GM12878 (cell line): Measurements from ENCODE around the gene NAA60. TPM values are rescaled to one million over a fixed set of nuclear protein-coding genes. Genes with fewer than 3 reads are reported as not detected.

Source experiments
- ATF7 ChIP-seq: fragments of 450-650 bp; IDR thresholded peaks from 2 replicates; pipeline ENCODE4 v1.6.1; 2016; ENCODE audit warnings: low read depth, mild to moderate bottlenecking
- EGR1 ChIP-seq, 2 experiments: IDR thresholded peaks; 1 replicate in 1 of 2; 2 replicates in 1 of 2; pipeline ENCODE4 v1.6.1; 2011 to 2012; ENCODE audit warnings: low read depth in 2 of 2, low read length in 2 of 2, borderline replicate concordance in 1 of 2, mild to moderate bottlenecking in 1 of 2, moderate library complexity in 1 of 2
- FOS ChIP-seq: IDR thresholded peaks from 3 replicates; pipeline ENCODE4 v1.6.1; 2011; ENCODE audit warnings: borderline replicate concordance; ENCODE audit not compliant: insufficient read length; ENCODE audit errors: extremely low read depth
- HCFC1 ChIP-seq: fragments of 150-350 bp; IDR thresholded peaks from 2 replicates; pipeline ENCODE4 v1.6.1; 2014; ENCODE audit warnings: low read length
- HDAC2 ChIP-seq: fragments of 200-600 bp; sonication (generic); IDR thresholded peaks from 2 replicates; pipeline ENCODE4 v1.6.1; 2017
- IKZF1 ChIP-seq: fragments of 450-650 bp; conservative IDR thresholded peaks from 2 replicates; pipeline ENCODE4 v1.6.1; 2017; ENCODE audit warnings: antibody characterized with exemption, mild to moderate bottlenecking
- MYB ChIP-seq: fragments of 150-350 bp; IDR thresholded peaks from 2 replicates; pipeline ENCODE4 v1.6.1; 2014; ENCODE audit warnings: mild to moderate bottlenecking, low read depth, low read length, borderline replicate concordance
- NBN ChIP-seq: fragments of 450-650 bp; IDR thresholded peaks from 2 replicates; pipeline ENCODE4 v1.6.1; 2016
- POLR2AphosphoS2 ChIP-seq: IDR thresholded peaks from 2 replicates; pipeline ENCODE4 v1.6.1; 2011; ENCODE audit warnings: low read depth, mild to moderate bottlenecking, low read length, improper control_type of control experiment, moderate library complexity
- SPI1 ChIP-seq: IDR thresholded peaks from 2 replicates; pipeline ENCODE4 v1.6.1; 2011; ENCODE audit warnings: low read depth, mild to moderate bottlenecking, low read length, moderate library complexity, borderline replicate concordance; ENCODE audit not compliant: insufficient read depth
- SRF ChIP-seq, 2 experiments: IDR thresholded peaks; 2 replicates each; pipeline ENCODE4 v1.6.1; 2011; ENCODE audit warnings: low read depth in 2 of 2, low read length in 2 of 2, mild to moderate bottlenecking in 1 of 2, moderate library complexity in 1 of 2
- SUPT20H ChIP-seq: IDR thresholded peaks from 2 replicates; pipeline ENCODE4 v1.6.1; 2011; ENCODE audit warnings: low read depth, mild to moderate bottlenecking, low read length, moderate library complexity, borderline replicate concordance; ENCODE audit not compliant: control insufficient read depth
- YBX1 ChIP-seq: fragments of 450-650 bp; IDR thresholded peaks from 2 replicates; pipeline ENCODE4 v1.6.1; 2016; ENCODE audit warnings: antibody characterized with exemption
- ZSCAN29 ChIP-seq: fragments of 450-650 bp; IDR thresholded peaks from 2 replicates; pipeline ENCODE4 v1.6.1; 2017; ENCODE audit warnings: mild to moderate bottlenecking, moderate library complexity
- polyA plus RNA-seq, 11 experiments: library from polyadenylated mRNA; depleted of rRNA in 4 of 11; unstranded in 6 of 11; stranded (reverse) in 5 of 11; fragments of >200 nt; fragmentation: Nextera tagmentation in 4 of 11; fragmentation: Illumina TruSeq in 1 of 11; extraction: Ambion mirVana in 4 of 11; extraction: Trizol in 1 of 11; gene quantifications; 1 replicate in 1 of 11; 2 replicates in 10 of 11; pipeline versions ENCODE4 v1.2.1 to v1.2.3, GENCODE V29; 2011 to 2016; ENCODE audit warnings: inconsistent platforms in 2 of 11, missing spikeins in 2 of 11, low read depth in 1 of 11
- total RNA-seq, 4 experiments: library from RNA; depleted of rRNA in 3 of 4; stranded (reverse); fragments of >200 nt in 3 of 4; fragmentation: Illumina TruSeq in 1 of 4; extraction: Trizol in 1 of 4; gene quantifications; 2 replicates each; pipeline versions ENCODE4 v1.2.1 to v1.2.3, GENCODE V29; 2013 to 2021
- TF ChIP-seq, protein P1 (sequence below): fragments of 450-650 bp; formaldehyde crosslinking; IDR thresholded peaks from 2 replicates; pipeline ENCODE4 v1.4.0; 2022; ENCODE audit warnings: mild to moderate bottlenecking, moderate library complexity
- TF ChIP-seq, protein P2 (sequence below): fragments of 450-650 bp; conservative IDR thresholded peaks from 2 replicates; pipeline ENCODE4 v1.6.1; 2017; ENCODE audit warnings: mild to moderate bottlenecking, moderate library complexity
- TF ChIP-seq, protein P3 (sequence below): fragments of 450-650 bp; IDR thresholded peaks from 2 replicates; pipeline ENCODE4 v1.6.1; 2017; ENCODE audit warnings: antibody characterized with exemption, mild to moderate bottlenecking, moderate library complexity
- TF ChIP-seq, protein P4 (sequence below): fragments of 450-650 bp; IDR thresholded peaks from 2 replicates; pipeline ENCODE4 v1.6.1; 2017; ENCODE audit warnings: mild to moderate bottlenecking

The NAA60 gene
- total and polyA plus RNA-seq, 10 of the 15 experiments (the other 5 are each of a cell fraction or from before 2014, with no cell fraction given), result 6.2 to 43.1 (median 34.6) TPM

DNA sequence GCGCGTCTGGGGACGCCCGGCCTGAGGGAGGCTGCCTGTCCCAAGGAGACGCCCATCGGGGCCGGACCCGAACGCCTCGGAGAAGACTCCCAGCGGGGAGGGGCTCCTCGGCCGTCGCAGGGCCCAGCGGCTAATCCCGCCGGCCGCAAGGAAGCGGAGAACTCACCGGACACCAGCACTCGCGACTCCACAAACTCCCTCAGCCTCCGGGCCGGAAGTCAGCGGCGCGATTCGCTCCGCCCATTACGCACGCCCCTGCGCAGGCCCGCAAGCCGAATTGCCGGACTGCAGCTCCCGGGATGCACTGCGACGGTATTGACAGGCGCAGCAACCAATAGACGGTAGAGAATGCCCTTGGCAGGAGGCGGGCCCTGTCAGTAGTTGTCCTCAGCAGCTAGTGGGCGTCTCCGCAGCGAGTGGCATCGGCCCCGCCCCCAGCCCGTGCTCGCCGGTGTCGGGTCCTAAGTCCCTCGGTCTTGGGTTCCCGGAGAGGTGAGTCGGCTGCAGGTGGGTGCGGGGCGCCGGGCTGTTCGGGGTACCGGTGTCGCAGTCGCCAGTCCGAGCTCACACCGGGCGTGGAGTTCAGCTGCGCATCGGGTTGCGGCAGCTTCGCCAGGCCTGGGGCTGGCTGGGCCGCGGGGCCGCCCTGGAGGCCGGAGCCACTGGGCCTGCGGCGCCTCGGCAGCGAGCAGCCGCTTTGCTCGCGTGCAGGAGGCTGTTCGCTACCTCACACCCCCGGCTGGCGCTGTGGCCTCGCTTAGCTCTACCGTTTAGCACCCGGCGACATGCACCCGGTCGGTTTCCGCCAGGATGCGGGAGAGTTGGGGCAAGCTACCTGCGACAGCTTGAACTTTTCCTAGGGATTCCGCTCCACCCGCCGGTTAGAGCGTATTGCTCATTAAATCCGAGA is 42.4 kb upstream of the NAA60 start, which contains the start of the genes ZNF174 and ZSCAN32 (continued):
- TF ChIP-seq YBX1 (no peak), HDAC2 (no peak), MYB (0 out of 2 replicates have a peak, but pooled peaks have one; percentile 20), IKZF1 (peak; percentile 98), HCFC1 (peak; percentile 93), EGR1 (IDR thresholded peaks at IDR 0.05; ENCODE audit: borderline replicate concordance in 1 of 2, low read depth in 2 of 2, low read length in 2 of 2) (peak; percentile 76 to 79), ZSCAN29 (peak; percentile 39; the same call in 1 of the 2 replicates), ATF7 (no peak), FOS (peak; percentile 54), NBN (peak; percentile 28; the same call in 1 of the 2 replicates), SUPT20H (no peak), SPI1 (0 out of 2 replicates have a peak, but pooled peaks have one; percentile 27), POLR2AphosphoS2 (0 out of 2 replicates have a peak, but pooled peaks have one; percentile 87), SRF (IDR thresholded peaks at IDR 0.05; ENCODE audit: low read depth in 2 of 2, low read length in 2 of 2) (no peak)
- TF ChIP-seq, protein P1, sequence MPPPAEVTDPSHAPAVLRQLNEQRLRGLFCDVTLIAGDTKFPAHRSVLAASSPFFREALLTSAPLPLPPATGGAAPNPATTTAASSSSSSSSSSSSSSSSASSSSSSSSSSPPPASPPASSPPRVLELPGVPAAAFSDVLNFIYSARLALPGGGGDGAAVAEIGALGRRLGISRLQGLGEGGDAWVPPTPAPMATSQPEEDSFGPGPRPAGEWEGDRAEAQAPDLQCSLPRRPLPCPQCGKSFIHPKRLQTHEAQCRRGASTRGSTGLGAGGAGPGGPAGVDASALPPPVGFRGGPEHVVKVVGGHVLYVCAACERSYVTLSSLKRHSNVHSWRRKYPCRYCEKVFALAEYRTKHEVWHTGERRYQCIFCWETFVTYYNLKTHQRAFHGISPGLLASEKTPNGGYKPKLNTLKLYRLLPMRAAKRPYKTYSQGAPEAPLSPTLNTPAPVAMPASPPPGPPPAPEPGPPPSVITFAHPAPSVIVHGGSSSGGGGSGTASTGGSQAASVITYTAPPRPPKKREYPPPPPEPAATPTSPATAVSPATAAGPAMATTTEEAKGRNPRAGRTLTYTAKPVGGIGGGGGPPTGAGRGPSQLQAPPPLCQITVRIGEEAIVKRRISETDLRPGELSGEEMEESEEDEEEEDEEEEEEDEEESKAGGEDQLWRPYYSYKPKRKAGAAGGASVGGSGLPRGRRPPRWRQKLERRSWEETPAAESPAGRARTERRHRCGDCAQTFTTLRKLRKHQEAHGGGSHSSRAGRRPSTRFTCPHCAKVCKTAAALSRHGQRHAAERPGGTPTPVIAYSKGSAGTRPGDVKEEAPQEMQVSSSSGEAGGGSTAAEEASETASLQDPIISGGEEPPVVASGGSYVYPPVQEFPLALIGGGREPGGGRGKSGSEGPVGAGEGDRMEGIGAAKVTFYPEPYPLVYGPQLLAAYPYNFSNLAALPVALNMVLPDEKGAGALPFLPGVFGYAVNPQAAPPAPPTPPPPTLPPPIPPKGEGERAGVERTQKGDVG (CRISPR knock-in tag), result no peak
- TF ChIP-seq, protein P2, sequence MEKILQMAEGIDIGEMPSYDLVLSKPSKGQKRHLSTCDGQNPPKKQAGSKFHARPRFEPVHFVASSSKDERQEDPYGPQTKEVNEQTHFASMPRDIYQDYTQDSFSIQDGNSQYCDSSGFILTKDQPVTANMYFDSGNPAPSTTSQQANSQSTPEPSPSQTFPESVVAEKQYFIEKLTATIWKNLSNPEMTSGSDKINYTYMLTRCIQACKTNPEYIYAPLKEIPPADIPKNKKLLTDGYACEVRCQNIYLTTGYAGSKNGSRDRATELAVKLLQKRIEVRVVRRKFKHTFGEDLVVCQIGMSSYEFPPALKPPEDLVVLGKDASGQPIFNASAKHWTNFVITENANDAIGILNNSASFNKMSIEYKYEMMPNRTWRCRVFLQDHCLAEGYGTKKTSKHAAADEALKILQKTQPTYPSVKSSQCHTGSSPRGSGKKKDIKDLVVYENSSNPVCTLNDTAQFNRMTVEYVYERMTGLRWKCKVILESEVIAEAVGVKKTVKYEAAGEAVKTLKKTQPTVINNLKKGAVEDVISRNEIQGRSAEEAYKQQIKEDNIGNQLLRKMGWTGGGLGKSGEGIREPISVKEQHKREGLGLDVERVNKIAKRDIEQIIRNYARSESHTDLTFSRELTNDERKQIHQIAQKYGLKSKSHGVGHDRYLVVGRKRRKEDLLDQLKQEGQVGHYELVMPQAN, result peak; percentile 90
- TF ChIP-seq, protein P3, sequence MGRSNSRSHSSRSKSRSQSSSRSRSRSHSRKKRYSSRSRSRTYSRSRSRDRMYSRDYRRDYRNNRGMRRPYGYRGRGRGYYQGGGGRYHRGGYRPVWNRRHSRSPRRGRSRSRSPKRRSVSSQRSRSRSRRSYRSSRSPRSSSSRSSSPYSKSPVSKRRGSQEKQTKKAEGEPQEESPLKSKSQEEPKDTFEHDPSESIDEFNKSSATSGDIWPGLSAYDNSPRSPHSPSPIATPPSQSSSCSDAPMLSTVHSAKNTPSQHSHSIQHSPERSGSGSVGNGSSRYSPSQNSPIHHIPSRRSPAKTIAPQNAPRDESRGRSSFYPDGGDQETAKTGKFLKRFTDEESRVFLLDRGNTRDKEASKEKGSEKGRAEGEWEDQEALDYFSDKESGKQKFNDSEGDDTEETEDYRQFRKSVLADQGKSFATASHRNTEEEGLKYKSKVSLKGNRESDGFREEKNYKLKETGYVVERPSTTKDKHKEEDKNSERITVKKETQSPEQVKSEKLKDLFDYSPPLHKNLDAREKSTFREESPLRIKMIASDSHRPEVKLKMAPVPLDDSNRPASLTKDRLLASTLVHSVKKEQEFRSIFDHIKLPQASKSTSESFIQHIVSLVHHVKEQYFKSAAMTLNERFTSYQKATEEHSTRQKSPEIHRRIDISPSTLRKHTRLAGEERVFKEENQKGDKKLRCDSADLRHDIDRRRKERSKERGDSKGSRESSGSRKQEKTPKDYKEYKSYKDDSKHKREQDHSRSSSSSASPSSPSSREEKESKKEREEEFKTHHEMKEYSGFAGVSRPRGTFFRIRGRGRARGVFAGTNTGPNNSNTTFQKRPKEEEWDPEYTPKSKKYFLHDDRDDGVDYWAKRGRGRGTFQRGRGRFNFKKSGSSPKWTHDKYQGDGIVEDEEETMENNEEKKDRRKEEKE, result no peak
- TF ChIP-seq, protein P4, sequence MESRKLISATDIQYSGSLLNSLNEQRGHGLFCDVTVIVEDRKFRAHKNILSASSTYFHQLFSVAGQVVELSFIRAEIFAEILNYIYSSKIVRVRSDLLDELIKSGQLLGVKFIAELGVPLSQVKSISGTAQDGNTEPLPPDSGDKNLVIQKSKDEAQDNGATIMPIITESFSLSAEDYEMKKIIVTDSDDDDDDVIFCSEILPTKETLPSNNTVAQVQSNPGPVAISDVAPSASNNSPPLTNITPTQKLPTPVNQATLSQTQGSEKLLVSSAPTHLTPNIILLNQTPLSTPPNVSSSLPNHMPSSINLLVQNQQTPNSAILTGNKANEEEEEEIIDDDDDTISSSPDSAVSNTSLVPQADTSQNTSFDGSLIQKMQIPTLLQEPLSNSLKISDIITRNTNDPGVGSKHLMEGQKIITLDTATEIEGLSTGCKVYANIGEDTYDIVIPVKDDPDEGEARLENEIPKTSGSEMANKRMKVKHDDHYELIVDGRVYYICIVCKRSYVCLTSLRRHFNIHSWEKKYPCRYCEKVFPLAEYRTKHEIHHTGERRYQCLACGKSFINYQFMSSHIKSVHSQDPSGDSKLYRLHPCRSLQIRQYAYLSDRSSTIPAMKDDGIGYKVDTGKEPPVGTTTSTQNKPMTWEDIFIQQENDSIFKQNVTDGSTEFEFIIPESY, result no peak
